ENCODE measurements around the gene CELSR1.

Gene CELSR1

DNA sequence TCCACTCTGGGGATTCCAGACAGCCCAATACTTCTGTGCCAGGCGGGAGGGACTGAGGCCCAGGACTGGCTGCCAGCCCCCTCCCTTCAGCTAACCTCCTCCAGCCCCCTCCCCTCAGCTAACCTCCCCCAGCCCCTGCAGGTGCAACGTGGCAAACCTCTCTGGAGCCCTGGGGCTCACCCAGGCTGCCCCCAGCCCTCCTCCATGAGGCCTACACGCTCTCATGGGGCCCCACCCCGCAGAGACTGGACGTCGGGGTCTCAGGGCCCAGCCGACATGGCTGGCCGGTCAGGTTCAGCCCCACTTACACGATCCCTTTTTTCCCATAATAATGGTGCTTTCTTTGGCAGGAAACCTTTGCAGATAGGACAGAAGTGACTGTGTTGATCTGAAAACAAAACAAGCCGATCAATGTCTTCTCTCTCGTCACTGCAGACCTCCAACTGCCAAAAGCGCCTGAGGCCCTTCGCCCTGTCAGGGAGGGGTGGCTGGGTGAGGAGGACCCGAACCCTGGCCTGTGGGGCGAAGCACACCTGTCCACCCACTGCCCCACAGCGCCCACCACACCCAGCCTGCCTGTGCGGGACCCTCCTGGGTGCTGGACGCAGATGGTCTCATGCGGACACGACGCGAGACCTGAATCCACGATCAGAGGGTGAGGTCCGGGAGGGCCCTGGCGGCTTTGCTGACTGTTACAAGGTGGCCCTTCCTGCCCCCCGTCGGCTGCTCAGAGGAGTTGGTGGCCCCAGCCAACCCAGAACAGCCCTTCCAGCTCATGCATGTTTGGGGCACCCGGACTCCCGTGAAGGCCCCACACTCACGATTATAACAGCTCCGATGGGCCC is 168.3 kb downstream of the CELSR1 start:
- no peak for TF ChIP-seq ZFX (IDR thresholded peaks at IDR 0.05; ENCODE audit: borderline replicate concordance)
- TF ChIP-seq, protein P1, sequence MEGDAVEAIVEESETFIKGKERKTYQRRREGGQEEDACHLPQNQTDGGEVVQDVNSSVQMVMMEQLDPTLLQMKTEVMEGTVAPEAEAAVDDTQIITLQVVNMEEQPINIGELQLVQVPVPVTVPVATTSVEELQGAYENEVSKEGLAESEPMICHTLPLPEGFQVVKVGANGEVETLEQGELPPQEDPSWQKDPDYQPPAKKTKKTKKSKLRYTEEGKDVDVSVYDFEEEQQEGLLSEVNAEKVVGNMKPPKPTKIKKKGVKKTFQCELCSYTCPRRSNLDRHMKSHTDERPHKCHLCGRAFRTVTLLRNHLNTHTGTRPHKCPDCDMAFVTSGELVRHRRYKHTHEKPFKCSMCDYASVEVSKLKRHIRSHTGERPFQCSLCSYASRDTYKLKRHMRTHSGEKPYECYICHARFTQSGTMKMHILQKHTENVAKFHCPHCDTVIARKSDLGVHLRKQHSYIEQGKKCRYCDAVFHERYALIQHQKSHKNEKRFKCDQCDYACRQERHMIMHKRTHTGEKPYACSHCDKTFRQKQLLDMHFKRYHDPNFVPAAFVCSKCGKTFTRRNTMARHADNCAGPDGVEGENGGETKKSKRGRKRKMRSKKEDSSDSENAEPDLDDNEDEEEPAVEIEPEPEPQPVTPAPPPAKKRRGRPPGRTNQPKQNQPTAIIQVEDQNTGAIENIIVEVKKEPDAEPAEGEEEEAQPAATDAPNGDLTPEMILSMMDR (IDR thresholded peaks at IDR 0.05), result no peak
- H3K27ac ChIP-seq, result no peak overlapping the region

DNA sequence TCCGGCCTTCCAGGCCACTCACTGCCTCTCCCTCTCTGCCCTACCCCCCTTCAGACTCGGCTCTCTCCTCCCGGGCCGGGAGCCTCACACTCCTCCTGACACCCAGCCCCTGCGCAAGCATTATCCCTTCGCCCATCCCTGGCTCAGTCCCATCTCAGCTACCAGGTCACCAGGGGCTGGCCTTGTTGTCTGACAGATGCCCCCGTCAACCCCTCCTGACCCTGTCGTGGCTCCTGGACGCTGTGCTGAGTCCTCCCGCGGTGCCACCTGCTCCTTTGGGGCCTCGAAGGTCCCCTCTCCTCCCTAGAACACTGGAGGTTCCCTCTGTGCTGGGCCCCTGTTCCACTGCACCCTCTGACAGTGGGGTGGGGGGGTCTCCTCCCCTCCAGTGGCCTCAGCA is 169.0 kb downstream of the CELSR1 start:
- H3K27ac ChIP-seq, result no peak overlapping the region
- TF ChIP-seq, protein P1 (IDR thresholded peaks at IDR 0.05), result no peak
- TF ChIP-seq ZFX (IDR thresholded peaks at IDR 0.05; ENCODE audit: borderline replicate concordance), result no peak

- H3K27ac ChIP-seq, result peak overlapping the region; percentile 69
- TF ChIP-seq, protein P1 (IDR thresholded peaks at IDR 0.05), result peak; percentile 98
- no peak for TF ChIP-seq ZFX (IDR thresholded peaks at IDR 0.05; ENCODE audit: borderline replicate concordance)
These were observed 169.7 kb downstream of the CELSR1 start for GRCh38 chr22:46367707-46368191.

DNA sequence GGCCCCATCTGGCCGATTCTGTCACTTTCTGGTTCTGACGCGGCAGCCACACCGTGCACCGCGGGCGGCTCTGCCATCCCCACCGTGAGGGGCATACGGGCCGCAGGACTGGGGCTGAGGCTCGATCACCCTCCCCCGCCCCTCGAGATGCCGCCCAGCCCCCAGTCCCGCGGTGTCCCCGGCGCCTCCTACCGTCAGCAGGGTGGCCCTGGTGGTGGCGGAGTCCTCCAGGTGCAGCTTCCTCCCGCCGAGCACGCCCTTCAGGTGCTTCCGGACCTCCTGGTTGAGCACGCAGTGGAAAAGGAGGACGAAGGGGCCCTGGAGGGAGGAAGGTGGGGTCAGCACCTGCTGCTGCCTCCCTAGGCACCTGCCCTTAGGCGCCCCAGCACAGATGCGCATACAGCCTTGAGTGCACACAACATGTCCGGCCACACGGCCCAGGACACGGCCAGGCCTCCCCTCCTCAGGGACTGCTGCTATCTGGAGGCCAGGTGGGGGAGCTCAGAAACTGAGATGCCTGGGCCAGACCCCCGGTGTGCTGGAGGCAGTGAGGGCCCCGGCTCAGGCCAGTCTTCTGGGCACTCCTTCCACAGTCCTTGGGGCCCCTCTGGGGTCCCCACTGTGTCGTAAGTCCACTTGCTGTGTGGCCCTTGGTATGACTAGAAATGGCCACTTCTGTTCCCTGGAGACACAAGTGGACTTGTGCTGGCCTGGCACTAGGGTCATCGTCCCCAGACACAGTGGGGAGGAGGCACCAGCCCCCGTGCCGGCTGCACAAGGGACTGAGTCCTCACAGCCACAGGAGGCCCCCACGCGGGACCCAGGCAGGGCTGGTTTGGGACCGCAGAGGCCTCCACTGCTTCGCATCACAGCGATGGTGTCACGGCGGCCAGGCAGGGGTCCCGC is 170.4 kb downstream of the CELSR1 start:
- H3K27ac ChIP-seq, result peak overlapping the region; percentile 69
- TF ChIP-seq ZFX (IDR thresholded peaks at IDR 0.05; ENCODE audit: borderline replicate concordance), result no peak
- TF ChIP-seq, protein P1 (IDR thresholded peaks at IDR 0.05), result no peak

DNA sequence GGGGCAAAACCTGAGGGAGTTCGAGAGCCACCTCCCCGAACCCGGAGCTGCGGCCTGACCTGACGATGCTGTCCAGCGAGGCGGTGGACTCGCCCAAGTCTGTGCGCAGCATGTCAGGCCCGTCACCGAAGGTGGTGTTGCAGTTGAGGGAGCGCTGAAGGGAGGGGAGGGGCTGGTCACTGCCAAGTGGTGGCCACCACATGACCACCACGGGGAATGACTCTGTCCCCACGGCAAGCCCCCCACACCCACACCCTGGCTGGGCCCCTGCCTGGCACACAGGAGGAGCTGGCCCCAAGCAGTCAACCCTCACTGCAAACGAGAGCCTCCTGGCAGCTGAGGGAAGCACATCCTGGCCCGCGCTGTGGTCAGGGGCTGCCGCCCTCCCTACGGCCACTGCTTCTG is 171.1 kb downstream of the CELSR1 start:
- H3K27ac ChIP-seq, result peak overlapping the region; percentile 69
- TF ChIP-seq, protein P1 (IDR thresholded peaks at IDR 0.05), result no peak
- no peak for TF ChIP-seq ZFX (IDR thresholded peaks at IDR 0.05; ENCODE audit: borderline replicate concordance)

- TF ChIP-seq, protein P1 (IDR thresholded peaks at IDR 0.05), result no peak
- TF ChIP-seq ZFX (IDR thresholded peaks at IDR 0.05; ENCODE audit: borderline replicate concordance), result no peak
- H3K27ac ChIP-seq, result no peak overlapping the region
These were observed 172.2 kb downstream of the CELSR1 start for GRCh38 chr22:46365166-46365624.

Measured in 22Rv1 (cell line).